Liver (tissue), 3 donors: Measurements from ENCODE around the gene CMC1.

ENCODE experiments used
- FOXA1 ChIP-seq: IDR thresholded peaks from 2 replicates; pipeline ENCODE4 v1.6.1; 2016; ENCODE audit warnings: antibody characterized with exemption
- HNF4G ChIP-seq: IDR thresholded peaks from 2 replicates; pipeline ENCODE4 v1.6.1; 2016; ENCODE audit warnings: antibody characterized with exemption
- RAD21 ChIP-seq, 2 donors: IDR thresholded peaks; 2 replicates each; pipeline ENCODE4 v1.6.1; 2016; ENCODE audit warnings: antibody characterized with exemption in 2 of 2, mild to moderate bottlenecking in 2 of 2
- SP1 ChIP-seq: IDR thresholded peaks from 2 replicates; pipeline ENCODE4 v1.6.1; 2018; ENCODE audit warnings: antibody characterized with exemption, mild to moderate bottlenecking
- TAF1 ChIP-seq: conservative IDR thresholded peaks from 2 replicates; pipeline ENCODE4 v1.6.1; 2016; ENCODE audit warnings: antibody characterized with exemption, mild to moderate bottlenecking
- TF ChIP-seq, protein P1 (sequence below): fragments of 150-350 bp; IDR thresholded peaks from 2 replicates; pipeline ENCODE4 v1.5.1; 2017; ENCODE audit warnings: improper control_type of control experiment, low read depth, low read length; ENCODE audit not compliant: missing input control
- TF ChIP-seq, protein P2 (sequence below): IDR thresholded peaks from 2 replicates; pipeline ENCODE4 v1.6.1; 2016; ENCODE audit warnings: antibody characterized with exemption
- TF ChIP-seq, protein P3 (sequence below): IDR thresholded peaks from 2 replicates; pipeline ENCODE4 v1.6.1; 2016; ENCODE audit warnings: antibody characterized with exemption, mild to moderate bottlenecking
- donor health status: healthy.
- donor health status: healthy.

DNA sequence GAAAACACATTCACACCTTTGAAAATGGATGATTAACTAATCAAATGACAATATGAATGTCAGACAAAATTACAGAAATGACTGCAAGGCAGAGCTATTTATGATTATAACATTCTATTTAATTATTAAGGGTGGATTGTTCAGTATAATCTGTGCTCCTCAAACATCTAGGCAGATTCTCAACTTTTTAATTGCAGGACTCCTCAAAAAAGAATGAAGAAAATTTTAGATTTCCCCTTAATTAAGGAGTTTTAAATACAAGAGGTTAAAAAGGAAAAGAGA, 22.6 kb upstream of the CMC1 start:
- TF ChIP-seq, protein P1, sequence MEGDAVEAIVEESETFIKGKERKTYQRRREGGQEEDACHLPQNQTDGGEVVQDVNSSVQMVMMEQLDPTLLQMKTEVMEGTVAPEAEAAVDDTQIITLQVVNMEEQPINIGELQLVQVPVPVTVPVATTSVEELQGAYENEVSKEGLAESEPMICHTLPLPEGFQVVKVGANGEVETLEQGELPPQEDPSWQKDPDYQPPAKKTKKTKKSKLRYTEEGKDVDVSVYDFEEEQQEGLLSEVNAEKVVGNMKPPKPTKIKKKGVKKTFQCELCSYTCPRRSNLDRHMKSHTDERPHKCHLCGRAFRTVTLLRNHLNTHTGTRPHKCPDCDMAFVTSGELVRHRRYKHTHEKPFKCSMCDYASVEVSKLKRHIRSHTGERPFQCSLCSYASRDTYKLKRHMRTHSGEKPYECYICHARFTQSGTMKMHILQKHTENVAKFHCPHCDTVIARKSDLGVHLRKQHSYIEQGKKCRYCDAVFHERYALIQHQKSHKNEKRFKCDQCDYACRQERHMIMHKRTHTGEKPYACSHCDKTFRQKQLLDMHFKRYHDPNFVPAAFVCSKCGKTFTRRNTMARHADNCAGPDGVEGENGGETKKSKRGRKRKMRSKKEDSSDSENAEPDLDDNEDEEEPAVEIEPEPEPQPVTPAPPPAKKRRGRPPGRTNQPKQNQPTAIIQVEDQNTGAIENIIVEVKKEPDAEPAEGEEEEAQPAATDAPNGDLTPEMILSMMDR: no peak
- no peak for TF ChIP-seq RAD21 (IDR thresholded peaks at IDR 0.05)
- no peak for TF ChIP-seq FOXA1
- TF ChIP-seq SP1: no peak
- TF ChIP-seq, protein P2, sequence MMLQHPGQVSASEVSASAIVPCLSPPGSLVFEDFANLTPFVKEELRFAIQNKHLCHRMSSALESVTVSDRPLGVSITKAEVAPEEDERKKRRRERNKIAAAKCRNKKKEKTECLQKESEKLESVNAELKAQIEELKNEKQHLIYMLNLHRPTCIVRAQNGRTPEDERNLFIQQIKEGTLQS: no peak
- TF ChIP-seq TAF1: no peak
- TF ChIP-seq HNF4G: no peak
- TF ChIP-seq, protein P3, sequence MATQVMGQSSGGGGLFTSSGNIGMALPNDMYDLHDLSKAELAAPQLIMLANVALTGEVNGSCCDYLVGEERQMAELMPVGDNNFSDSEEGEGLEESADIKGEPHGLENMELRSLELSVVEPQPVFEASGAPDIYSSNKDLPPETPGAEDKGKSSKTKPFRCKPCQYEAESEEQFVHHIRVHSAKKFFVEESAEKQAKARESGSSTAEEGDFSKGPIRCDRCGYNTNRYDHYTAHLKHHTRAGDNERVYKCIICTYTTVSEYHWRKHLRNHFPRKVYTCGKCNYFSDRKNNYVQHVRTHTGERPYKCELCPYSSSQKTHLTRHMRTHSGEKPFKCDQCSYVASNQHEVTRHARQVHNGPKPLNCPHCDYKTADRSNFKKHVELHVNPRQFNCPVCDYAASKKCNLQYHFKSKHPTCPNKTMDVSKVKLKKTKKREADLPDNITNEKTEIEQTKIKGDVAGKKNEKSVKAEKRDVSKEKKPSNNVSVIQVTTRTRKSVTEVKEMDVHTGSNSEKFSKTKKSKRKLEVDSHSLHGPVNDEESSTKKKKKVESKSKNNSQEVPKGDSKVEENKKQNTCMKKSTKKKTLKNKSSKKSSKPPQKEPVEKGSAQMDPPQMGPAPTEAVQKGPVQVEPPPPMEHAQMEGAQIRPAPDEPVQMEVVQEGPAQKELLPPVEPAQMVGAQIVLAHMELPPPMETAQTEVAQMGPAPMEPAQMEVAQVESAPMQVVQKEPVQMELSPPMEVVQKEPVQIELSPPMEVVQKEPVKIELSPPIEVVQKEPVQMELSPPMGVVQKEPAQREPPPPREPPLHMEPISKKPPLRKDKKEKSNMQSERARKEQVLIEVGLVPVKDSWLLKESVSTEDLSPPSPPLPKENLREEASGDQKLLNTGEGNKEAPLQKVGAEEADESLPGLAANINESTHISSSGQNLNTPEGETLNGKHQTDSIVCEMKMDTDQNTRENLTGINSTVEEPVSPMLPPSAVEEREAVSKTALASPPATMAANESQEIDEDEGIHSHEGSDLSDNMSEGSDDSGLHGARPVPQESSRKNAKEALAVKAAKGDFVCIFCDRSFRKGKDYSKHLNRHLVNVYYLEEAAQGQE: no peak
